Activated CD4-positive, alpha-beta T cell treated with anti-CD3 and anti-CD28 coated beads, Interleukin-10, Interleukin-2, amounts not matched to agents 100 ng/mL and 50 ng/mL, durations not matched to agents 16 hours and 8 hours (primary cell): ENCODE data around the gene GID8.
"Not testable (repeated sequence)": the region's sequence is repeated elsewhere in the genome, so short reads cannot be mapped to it uniquely, and the experiment has no call there.

ENCODE experiments used
- DNase-seq: peaks from one replicate; pipeline ENCODE4 v3.0.0-alpha.2; 2020

Gene GID8

GRCh38 chr20:62959998-62960436 is 22.1 kb downstream of the GID8 start:
- DNase-seq: no peak

GRCh38 chr20:62960446-62961309 is 22.7 kb downstream of the GID8 start:
- not testable (repeated sequence) for DNase-seq

- DNase-seq: no peak
Observed at GRCh38 chr20:62961310-62961783, 23.4 kb downstream of the GID8 start.

- DNase-seq: no peak
Observed at GRCh38 chr20:62961799-62962198, 23.9 kb downstream of the GID8 start.

- DNase-seq: no peak
Observed at GRCh38 chr20:62962221-62962879, 24.4 kb downstream of the GID8 start.

- DNase-seq: no peak
Observed at GRCh38 chr20:62962891-62963613, 25.1 kb downstream of the GID8 start.

GRCh38 chr20:62963614-62964397 is 25.9 kb downstream of the GID8 start:
- DNase-seq: no peak

- no peak for DNase-seq
Observed at GRCh38 chr20:62964700-62965099, 26.8 kb downstream of the GID8 start.

- no peak for DNase-seq
Observed at GRCh38 chr20:62965363-62965771, 27.4 kb downstream of the GID8 start.

GRCh38 chr20:62966212-62967148 is 28.5 kb downstream of the GID8 start:
- DNase-seq: no peak

- DNase-seq: no peak
Observed at GRCh38 chr20:62967149-62967501, 29.2 kb downstream of the GID8 start.

- no peak for DNase-seq
Observed at GRCh38 chr20:62967628-62968351, 29.8 kb downstream of the GID8 start.

GRCh38 chr20:62968378-62969178 is 30.6 kb downstream of the GID8 start:
- DNase-seq: no peak

- no peak for DNase-seq
Observed at GRCh38 chr20:62969179-62969760, 31.3 kb downstream of the GID8 start.

GRCh38 chr20:62969939-62970306 is 32.0 kb downstream of the GID8 start:
- DNase-seq: no peak

GRCh38 chr20:62970307-62971210 is 32.6 kb downstream of the GID8 start:
- no peak for DNase-seq

- DNase-seq: no peak
Observed at GRCh38 chr20:62971211-62971949, 33.4 kb downstream of the GID8 start.
